Measurements from ENCODE around the gene PLSCR1.
"Not testable (repeated sequence)": the region's sequence is repeated elsewhere in the genome, so short reads cannot be mapped to it uniquely, and the experiment has no call there.

PLSCR1 gene

DNA sequence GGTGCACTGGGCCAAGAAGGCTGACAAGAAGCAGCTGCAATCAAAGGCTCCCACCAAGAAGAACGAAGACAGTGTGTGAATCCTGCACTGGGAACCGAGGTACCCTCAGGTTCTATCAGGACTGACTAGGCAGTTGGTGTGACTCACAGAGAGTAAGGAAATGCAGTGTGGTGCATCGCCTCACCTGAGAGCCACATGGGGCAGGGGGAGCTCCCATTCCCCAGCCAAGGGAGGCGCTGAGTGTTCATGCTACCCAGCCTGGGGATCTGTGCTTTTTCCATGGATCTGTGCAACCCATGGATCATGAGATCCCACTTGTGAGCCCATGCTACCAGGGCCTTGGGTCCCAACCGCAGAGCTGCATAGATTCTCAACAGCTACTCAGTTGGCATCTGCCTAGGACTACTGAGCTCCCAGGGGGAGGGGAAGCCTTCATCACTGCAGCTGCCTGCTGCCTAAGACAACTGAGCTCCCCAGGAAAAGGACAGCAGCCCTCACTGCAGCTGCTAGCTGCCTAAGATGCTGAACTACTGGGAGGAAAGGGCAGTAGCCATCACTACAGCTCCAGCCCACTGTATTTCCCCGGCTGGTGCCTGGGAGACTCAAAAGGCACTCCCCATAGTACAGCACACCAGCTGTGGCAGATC lies 68.2 kb downstream of the PLSCR1 start:
- ChIA-PET CTCF (no interaction called here), POLR2A (no interaction called here)
- TF ChIP-seq LEF1 (IDR thresholded peaks at IDR 0.05; ENCODE audit: borderline replicate concordance) (no peak), NFRKB (IDR thresholded peaks at IDR 0.05) (no peak), BHLHE40 (IDR thresholded peaks at IDR 0.05; ENCODE audit: borderline replicate concordance) (no peak), FOXM1 (IDR thresholded peaks at IDR 0.05; ENCODE audit: borderline replicate concordance) (no peak), ZNF384 (IDR thresholded peaks at IDR 0.05) (no peak), SP1 (IDR thresholded peaks at IDR 0.05) (no peak), CTBP1 (IDR thresholded peaks at IDR 0.05; ENCODE audit: borderline replicate concordance) (no peak), HDGF (IDR thresholded peaks at IDR 0.05; ENCODE audit: borderline replicate concordance) (no peak), FOXK2 (IDR thresholded peaks at IDR 0.05) (no peak), ELF4 (IDR thresholded peaks at IDR 0.05) (no peak), TARDBP (IDR thresholded peaks at IDR 0.05) (no peak), SUZ12 (IDR thresholded peaks at IDR 0.05) (no peak), L3MBTL2 (conservative IDR thresholded peaks at IDR 0.05) (no peak)
- TF ChIP-seq, protein P1, sequence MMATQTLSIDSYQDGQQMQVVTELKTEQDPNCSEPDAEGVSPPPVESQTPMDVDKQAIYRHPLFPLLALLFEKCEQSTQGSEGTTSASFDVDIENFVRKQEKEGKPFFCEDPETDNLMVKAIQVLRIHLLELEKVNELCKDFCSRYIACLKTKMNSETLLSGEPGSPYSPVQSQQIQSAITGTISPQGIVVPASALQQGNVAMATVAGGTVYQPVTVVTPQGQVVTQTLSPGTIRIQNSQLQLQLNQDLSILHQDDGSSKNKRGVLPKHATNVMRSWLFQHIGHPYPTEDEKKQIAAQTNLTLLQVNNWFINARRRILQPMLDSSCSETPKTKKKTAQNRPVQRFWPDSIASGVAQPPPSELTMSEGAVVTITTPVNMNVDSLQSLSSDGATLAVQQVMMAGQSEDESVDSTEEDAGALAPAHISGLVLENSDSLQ (IDR thresholded peaks at IDR 0.05), result no peak
- DNase-seq (ENCODE audit: extremely low spot score), result no peak

DNA sequence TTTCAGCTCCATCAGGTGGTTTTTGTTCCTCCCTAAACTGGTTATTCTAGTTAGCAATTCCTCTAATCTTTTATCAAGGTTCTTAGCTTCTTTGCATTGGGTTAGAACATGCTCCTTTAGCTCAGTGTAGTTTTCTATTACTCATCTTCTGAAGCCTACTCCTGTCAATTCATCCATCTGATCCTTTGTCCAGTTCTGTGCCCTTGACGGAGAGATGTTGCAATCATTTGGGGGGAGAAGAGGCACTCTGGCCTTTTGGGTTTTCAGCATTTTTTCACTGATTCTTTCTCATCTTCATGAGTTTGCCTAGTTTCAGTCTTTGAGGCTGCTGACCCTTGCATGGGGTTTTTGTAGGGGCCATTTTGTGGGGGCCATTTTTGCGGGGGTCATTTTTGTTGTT lies 69.4 kb downstream of the PLSCR1 start:
- CTCF ChIA-PET, result not testable (repeated sequence)

DNA sequence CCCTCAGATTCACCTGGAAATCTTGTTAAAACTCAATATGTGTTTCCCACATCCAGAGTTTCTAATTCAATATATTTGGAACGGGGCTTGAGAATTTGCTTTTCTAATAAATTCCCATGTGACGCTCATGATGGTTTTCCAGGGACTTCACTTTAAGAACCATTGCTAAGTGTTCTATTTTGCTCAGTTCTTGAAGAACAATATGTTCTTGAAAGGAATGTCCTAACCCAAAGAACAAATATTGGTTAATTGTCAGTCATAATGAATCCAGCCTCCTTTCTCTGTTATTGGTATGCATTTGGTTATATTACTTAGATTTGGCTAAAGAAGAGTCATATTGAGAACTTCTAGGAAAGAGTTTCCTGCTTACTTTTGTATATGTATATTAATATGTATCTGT lies 70.7 kb downstream of the PLSCR1 start:
- DNase-seq (ENCODE audit: extremely low spot score), result no peak
- TF ChIP-seq SP1 (IDR thresholded peaks at IDR 0.05) (no peak), NFRKB (IDR thresholded peaks at IDR 0.05) (no peak), FOXK2 (IDR thresholded peaks at IDR 0.05) (no peak), ZNF384 (IDR thresholded peaks at IDR 0.05) (no peak), TARDBP (IDR thresholded peaks at IDR 0.05) (no peak), L3MBTL2 (conservative IDR thresholded peaks at IDR 0.05) (no peak), FOXA1 (IDR thresholded peaks at IDR 0.05) (no peak), HDGF (IDR thresholded peaks at IDR 0.05; ENCODE audit: borderline replicate concordance) (no peak), ELF4 (IDR thresholded peaks at IDR 0.05) (no peak), SUZ12 (IDR thresholded peaks at IDR 0.05) (no peak), ARNT (IDR thresholded peaks at IDR 0.05) (no peak), BHLHE40 (IDR thresholded peaks at IDR 0.05; ENCODE audit: borderline replicate concordance) (no peak)
- POLR2A ChIA-PET, result no interaction called here
- CTCF ChIA-PET, result no interaction called here

More for the DNA sequence above, 69.4 kb downstream of the PLSCR1 start:
- POLR2A ChIA-PET; DNase-seq (ENCODE audit: extremely low spot score): not testable (repeated sequence)

DNA sequence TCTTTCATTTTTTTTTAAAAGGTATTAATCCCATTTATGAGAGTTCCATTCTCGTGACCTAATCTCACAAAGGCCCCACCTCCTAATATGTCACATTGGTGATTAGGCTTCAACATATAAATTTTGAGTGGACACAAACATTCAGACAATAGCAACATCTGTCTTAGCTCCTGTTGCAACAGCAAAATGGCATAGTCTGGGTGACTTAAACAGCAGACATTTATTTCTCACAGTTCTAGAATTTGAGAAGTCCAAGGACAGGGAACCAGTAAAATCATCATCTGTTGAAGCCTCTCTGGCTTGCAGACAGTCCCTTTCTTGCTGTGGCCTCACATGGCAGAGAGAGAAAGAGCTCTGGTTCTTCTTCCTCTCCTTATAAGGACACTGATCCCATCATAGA lies 71.8 kb downstream of the PLSCR1 start:
- CTCF ChIA-PET, result no interaction called here

DNA sequence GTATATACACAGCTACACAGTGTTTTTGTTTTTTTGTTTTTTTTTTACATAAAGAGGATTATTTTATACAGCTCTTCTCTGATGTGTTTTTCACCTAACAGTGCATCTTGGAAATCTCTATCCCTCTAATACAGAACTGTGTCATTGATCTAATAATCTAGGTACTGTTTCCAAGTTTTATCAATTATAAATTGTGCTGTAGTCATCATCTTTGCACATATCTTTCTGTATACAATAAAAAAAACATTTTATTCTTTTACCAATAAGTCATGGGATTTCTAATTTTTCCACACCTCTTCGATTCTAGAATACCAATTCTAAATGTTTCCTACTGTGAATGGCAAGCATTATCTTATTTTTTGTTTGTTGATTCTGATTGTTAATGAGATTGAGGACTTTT lies 73.4 kb downstream of the PLSCR1 start:
- TF ChIP-seq, protein P1 (IDR thresholded peaks at IDR 0.05), result no peak
- TF ChIP-seq NFRKB (IDR thresholded peaks at IDR 0.05), result no peak
- TF ChIP-seq ELF4 (IDR thresholded peaks at IDR 0.05), result no peak
- no peak for TF ChIP-seq LEF1 (IDR thresholded peaks at IDR 0.05; ENCODE audit: borderline replicate concordance)
- TF ChIP-seq TARDBP (IDR thresholded peaks at IDR 0.05), result no peak
- no peak for TF ChIP-seq FOXA1 (IDR thresholded peaks at IDR 0.05)
- TF ChIP-seq HDGF (IDR thresholded peaks at IDR 0.05; ENCODE audit: borderline replicate concordance), result no peak
- TF ChIP-seq L3MBTL2 (conservative IDR thresholded peaks at IDR 0.05), result no peak
- TF ChIP-seq FOXK2 (IDR thresholded peaks at IDR 0.05), result no peak
- TF ChIP-seq BHLHE40 (IDR thresholded peaks at IDR 0.05; ENCODE audit: borderline replicate concordance), result no peak
- TF ChIP-seq FOXM1 (IDR thresholded peaks at IDR 0.05; ENCODE audit: borderline replicate concordance), result no peak
- no peak for TF ChIP-seq ZNF384 (IDR thresholded peaks at IDR 0.05)
- TF ChIP-seq SUZ12 (IDR thresholded peaks at IDR 0.05), result no peak
- DNase-seq (ENCODE audit: extremely low spot score), result no peak
- ChIA-PET POLR2A (no interaction called here), CTCF (no interaction called here)

More for the DNA sequence above, 71.8 kb downstream of the PLSCR1 start:
- POLR2A ChIA-PET, result no interaction called here
- TF ChIP-seq BHLHE40 (IDR thresholded peaks at IDR 0.05; ENCODE audit: borderline replicate concordance) (no peak), TARDBP (IDR thresholded peaks at IDR 0.05) (no peak), ELF4 (IDR thresholded peaks at IDR 0.05) (no peak), ZNF384 (IDR thresholded peaks at IDR 0.05) (no peak), NFRKB (IDR thresholded peaks at IDR 0.05) (no peak), CTBP1 (IDR thresholded peaks at IDR 0.05; ENCODE audit: borderline replicate concordance) (no peak)
- no peak for DNase-seq (ENCODE audit: extremely low spot score)

DNA sequence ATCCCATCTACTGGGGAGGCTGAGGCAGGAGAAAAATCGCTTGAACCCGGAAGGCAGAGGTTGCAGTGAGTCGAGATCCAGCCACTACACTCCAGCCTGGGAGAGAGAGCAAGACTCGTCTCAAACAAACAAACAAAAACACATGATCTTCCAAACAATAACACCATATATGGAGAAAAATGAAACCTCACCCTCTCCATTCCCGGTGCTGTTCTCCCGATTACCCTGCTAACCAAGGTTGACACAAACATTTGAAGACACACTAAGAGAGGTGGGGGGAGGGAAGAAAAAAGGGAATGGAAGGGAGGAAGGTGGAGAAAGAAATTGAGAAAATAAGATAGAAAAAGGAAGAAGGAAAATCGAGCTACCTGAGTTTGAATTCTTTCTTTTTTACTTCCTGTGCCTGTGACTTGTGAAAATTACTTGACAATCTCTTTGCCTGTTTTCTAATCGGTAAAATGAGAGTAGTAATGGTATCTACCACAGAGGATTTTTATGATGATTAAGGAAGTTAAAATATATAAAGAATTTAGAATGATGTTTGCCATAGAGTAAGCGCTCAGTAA lies 73.9 kb downstream of the PLSCR1 start:
- DNase-seq (ENCODE audit: extremely low spot score), result no peak
- TF ChIP-seq ZNF384 (IDR thresholded peaks at IDR 0.05), result no peak
- TF ChIP-seq TARDBP (IDR thresholded peaks at IDR 0.05), result no peak
- TF ChIP-seq, protein P1 (IDR thresholded peaks at IDR 0.05), result no peak
- no peak for TF ChIP-seq FOXK2 (IDR thresholded peaks at IDR 0.05)
- TF ChIP-seq LEF1 (IDR thresholded peaks at IDR 0.05; ENCODE audit: borderline replicate concordance), result no peak
- no peak for TF ChIP-seq BHLHE40 (IDR thresholded peaks at IDR 0.05; ENCODE audit: borderline replicate concordance)
- no peak for TF ChIP-seq CTBP1 (IDR thresholded peaks at IDR 0.05; ENCODE audit: borderline replicate concordance)
- ChIA-PET POLR2A (no interaction called here), CTCF (no interaction called here)
